HG03378 (cell line): Measurements from ENCODE around the gene BCL2L2.

Experiments
- ATAC-seq: cut with Tn5 transposase; IDR thresholded peaks from one replicate; pipeline ENCODE4 v1.9.1; 2021; ENCODE audit warnings: mild to moderate bottlenecking, moderate library complexity; ENCODE audit not compliant: unreplicated experiment

Gene BCL2L2

GRCh38 chr14:23299211-23299957 lies 7.2 kb upstream of the BCL2L2 start:
- no peak for ATAC-seq

DNA sequence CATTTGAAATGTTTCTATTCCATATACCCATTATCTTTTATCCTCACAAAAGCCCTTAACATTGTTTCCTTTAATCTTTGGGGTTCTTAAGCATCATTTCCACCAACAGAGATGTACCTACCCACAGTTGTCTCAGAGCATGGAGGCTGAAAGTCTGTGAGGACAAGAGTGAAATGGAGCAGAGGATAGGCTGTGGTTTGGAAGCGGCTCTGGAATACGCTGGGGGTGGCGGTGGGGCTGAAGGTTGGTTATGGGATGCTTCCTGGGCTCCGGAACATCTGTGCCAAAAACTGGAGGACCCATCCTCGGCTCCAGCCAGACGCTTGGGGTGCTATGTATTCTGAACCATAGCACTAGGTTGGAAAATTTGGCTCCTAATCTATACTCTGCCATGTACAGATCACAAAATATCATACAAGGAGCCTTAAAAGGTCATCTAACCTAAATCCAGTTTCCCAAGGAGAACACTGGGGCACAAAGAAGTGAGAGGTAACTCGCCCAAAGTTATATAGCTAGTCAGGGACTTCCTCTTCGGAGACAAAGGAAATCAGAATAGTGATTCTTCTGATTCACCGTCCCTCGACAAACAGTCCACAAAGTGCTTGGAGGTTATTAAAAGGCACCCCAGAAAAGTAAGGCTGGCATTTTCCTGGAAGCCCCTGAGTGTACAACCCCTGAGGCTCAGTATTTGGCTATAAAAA lies 6.5 kb upstream of the BCL2L2 start:
- ATAC-seq = no peak

DNA sequence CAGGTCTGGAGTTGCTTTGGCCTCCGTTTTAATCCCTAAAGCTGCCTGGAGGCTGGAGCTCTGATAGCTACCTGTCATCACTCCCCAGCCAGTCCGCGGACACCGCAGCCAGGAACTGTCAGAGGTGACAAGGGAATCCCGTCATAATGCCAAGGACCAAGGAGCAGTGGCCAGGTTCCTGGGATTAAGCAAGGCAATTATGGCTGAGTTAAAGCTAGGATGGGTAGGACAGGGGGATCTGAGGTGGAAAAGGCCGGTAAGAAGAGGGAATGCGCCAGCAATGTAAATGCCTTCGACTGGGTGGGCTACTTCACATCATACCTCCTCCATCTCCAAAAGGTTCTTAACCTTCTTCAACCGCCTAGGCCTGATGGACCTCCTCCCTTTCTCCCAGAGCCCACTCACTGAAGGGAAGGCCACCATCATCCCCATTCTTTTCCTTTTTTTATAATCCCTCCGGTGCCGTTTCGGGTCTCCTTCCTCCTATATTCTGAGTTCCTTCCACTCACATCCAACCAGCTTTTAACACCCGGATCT lies 5.9 kb upstream of the BCL2L2 start:
- ATAC-seq = no peak

- ATAC-seq = peak; percentile 65
Observed at GRCh38 chr14:23301288-23301968, 5.2 kb upstream of the BCL2L2 start.

DNA sequence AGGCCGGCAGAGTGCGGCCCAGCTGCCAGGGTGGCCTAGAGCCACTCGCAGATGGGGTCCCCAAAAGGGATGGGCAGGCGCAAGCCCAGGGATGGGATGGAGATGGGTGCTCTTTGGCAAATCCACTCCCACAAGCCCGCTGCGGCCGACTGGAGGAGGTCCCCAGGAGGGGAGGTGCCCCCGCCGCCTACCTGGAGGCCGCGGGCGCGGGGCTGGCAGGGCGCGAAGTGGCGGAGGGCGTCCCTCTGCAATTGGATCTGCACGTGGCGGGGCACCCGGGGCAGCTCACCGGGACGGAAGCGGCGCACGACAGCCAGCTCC lies 4.7 kb upstream of the BCL2L2 start:
- ATAC-seq = no peak

DNA sequence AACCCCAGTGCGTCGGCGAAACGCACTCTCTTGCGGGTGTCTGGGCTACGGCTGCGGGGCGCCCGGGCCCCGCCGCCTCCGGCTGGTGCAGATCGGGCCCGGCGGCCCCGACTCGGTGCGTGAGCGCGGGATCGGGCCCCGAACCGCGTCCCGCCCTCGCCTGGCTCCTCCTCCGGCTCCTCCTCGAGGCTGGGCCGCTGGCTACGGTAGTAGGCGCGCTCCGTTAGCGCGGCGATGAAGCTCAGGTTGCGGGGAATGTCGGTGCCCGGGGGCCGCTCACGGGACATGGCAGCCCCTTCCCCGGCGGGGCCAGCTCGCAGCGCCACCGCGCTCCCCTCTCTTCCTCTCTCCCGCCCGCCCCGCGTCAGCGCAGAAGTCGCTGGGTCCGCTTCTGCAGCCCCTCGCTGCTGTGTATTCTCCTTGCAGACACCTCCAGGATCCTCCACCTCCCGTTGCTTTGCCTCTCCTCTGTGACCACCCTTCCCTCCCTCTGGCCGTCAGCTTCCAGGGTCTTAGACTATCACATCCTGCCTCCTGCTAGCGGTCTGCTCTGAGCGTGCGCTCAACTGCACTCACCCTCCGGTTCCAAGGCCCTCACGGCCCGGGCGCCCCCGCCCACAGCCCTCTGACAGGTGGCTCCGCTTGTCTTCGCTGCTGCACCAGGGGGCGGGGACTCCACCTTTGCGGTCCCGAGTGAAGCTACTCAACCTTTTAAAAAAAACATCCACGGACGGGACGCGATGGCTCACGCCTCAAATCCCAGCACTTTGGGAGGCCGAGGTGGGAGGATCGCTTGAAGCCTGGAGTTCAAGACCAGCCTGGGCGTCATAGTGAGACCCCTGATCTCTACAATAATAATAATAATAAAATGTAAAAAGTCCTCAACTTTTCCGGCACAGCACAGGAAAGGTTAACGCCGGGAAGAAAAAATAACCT lies 4.1 kb upstream of the BCL2L2 start, which contains the start of gene PPP1R3E:
Gene PPP1R3E, minus strand, starts transcription at position 570 of the 936 bp plus-strand sequence. Its CDS starts 283 bp downstream, at position 287.
- ATAC-seq = peak; percentile 33

DNA sequence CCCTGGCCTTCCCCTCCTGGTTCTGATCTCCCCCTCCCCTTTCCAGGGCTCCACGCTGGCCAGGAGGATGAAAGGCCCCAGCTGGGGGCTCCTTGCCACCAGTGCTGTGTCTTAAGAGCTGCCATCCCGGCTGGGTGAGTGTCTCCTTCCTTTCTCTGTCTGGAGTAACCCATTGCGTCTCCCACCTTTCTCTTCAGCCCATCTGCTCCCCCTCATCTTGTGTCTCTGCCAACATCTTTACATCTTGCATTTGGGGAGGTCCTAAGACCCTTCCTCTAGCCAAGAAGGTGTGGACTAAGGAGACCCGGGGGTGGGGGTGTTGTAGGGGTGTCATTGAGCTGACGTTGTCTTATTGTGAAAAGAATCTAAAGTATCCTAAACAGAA lies 505 bp downstream of the BCL2L2 start:
- ATAC-seq = no peak

DNA sequence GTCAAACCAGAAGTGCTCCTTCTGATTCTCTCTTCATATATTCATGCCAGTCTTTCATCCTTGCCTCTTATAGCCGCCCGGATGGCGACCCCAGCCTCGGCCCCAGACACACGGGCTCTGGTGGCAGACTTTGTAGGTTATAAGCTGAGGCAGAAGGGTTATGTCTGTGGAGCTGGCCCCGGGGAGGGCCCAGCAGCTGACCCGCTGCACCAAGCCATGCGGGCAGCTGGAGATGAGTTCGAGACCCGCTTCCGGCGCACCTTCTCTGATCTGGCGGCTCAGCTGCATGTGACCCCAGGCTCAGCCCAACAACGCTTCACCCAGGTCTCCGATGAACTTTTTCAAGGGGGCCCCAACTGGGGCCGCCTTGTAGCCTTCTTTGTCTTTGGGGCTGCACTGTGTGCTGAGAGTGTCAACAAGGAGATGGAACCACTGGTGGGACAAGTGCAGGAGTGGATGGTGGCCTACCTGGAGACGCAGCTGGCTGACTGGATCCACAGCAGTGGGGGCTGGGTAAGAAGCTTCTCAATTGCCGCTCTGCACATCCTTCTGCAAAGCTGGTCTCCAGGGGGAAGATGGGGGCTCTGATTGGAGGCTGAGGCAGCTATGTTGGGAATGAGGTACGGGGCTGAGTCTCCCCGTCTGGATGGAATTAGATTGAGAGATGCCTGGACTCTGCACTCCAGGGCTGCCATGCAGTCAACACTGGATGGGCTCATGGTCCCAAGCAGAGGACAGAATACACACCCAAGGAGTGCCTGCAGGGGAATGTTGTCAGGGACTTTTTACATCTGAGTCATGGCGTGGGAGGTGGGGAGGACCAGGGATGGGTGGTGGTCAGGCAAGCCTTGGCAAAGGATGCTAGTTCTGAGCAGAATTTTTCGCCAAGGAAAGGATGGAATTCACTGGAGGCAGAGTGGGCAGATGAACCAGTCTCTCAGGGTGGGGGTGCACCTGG lies 1.3 kb downstream of the BCL2L2 start:
- no peak for ATAC-seq

- no peak for ATAC-seq
Observed at GRCh38 chr14:23308721-23309445, 2.2 kb downstream of the BCL2L2 start.

GRCh38 chr14:23310546-23310945 lies 3.9 kb downstream of the BCL2L2 start:
- no peak for ATAC-seq

GRCh38 chr14:23316300-23316699 lies 9.7 kb downstream of the BCL2L2 start:
- no peak for ATAC-seq

DNA sequence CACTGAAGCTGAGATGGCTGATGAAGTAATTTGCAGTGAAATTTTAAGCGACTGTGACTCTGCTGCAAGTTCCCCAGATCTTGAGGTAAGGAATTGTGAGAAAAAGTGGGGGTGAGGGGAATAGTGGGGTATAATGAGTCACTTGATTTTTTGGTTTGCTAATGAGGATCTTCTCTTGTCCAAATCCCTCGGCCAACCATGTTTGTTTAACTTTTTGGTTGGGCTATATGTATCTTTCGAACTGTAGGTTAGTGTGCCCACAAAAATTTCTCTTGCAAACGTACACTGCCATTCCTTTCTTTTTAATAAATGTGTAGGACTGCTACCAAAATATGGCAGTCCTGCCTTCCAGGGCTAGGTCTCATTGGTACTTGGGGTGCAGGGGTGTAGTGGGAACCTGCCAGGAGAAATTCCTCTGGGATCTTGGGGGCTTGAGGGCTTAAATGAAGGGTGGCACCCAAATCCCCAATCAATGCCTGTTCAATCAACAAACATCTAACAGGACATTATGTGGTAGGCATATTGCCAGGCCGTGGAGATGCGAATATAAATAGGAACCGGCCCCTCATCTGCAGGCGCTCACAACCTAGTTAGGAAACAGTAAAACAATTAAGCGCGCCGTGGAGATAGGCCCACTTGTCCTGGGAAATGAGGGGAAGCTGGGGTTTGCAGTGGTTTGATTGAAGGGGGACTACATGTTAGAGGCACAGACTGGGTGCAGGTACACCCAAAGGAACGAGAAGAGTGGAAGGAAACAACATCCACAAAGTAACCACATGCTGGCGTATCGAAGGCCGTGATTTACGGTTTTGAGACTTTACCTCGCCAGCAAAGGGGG lies 13.3 kb downstream of the BCL2L2 start:
- no peak for ATAC-seq

GRCh38 chr14:23320584-23321571 lies 14.2 kb downstream of the BCL2L2 start, which contains the start of gene PABPN1:
PABPN1 (plus strand) TSS chr14:23321457; CDS start chr14:23321470, 13 bp downstream.
- peak; percentile 92 for ATAC-seq

GRCh38 chr14:23321572-23322547 lies 15.2 kb downstream of the BCL2L2 start:
- ATAC-seq = no peak
